GM18861 (cell line): ENCODE data around the gene ARHGAP20.

Experiments
- ATAC-seq: cut with Tn5 transposase; IDR thresholded peaks from one replicate; pipeline ENCODE4 v1.9.1; 2021; ENCODE audit not compliant: unreplicated experiment

The ARHGAP20 gene

GRCh38 chr11:110613197-110613918, 98.9 kb downstream of the ARHGAP20 start:
- no peak for ATAC-seq

- no peak for ATAC-seq
Observed at GRCh38 chr11:110606415-110606814, 105.8 kb downstream of the ARHGAP20 start.

- ATAC-seq = no peak
Observed at GRCh38 chr11:110601936-110602335, 110.3 kb downstream of the ARHGAP20 start.

- no peak for ATAC-seq
Observed at GRCh38 chr11:110600322-110600721, 111.9 kb downstream of the ARHGAP20 start.

GRCh38 chr11:110599207-110599606, 113.0 kb downstream of the ARHGAP20 start:
- no peak for ATAC-seq

GRCh38 chr11:110598725-110599124, 113.5 kb downstream of the ARHGAP20 start:
- ATAC-seq = no peak

GRCh38 chr11:110587972-110588371, 124.3 kb downstream of the ARHGAP20 start:
- no peak for ATAC-seq

GRCh38 chr11:110587129-110587528, 125.1 kb downstream of the ARHGAP20 start:
- no peak for ATAC-seq

- no peak for ATAC-seq
Observed at GRCh38 chr11:110584150-110584549, 128.1 kb downstream of the ARHGAP20 start.

- no peak for ATAC-seq
Observed at GRCh38 chr11:110582728-110583432, 129.4 kb downstream of the ARHGAP20 start.

- no peak for ATAC-seq
Observed at GRCh38 chr11:110580571-110580970, 131.7 kb downstream of the ARHGAP20 start.

GRCh38 chr11:110573411-110573810, 138.8 kb downstream of the ARHGAP20 start:
- no peak for ATAC-seq

- no peak for ATAC-seq
Observed at GRCh38 chr11:110571081-110571720, 141.0 kb downstream of the ARHGAP20 start.

- ATAC-seq = no peak
Observed at GRCh38 chr11:110566577-110566976, 145.7 kb downstream of the ARHGAP20 start.

- ATAC-seq = no peak
Observed at GRCh38 chr11:110565357-110566336, 146.6 kb downstream of the ARHGAP20 start.

- no peak for ATAC-seq
Observed at GRCh38 chr11:110564676-110565356, 147.4 kb downstream of the ARHGAP20 start.

GRCh38 chr11:110544779-110545178, 167.5 kb downstream of the ARHGAP20 start:
- no peak for ATAC-seq

- no peak for ATAC-seq
Observed at GRCh38 chr11:110538154-110538553, 174.1 kb downstream of the ARHGAP20 start.

- no peak for ATAC-seq
Observed at GRCh38 chr11:110530900-110531741, 181.1 kb downstream of the ARHGAP20 start.
